Upper lobe of left lung (tissue), 6 donors: Measurements from ENCODE around the gene ARHGAP15. TPM values are rescaled to one million over a fixed set of nuclear protein-coding genes. Genes with fewer than 3 reads are reported as not detected.
A peak's percentile ranks its signal among the peaks of the same experiment; 100 is the strongest.

Source experiments
- ATAC-seq, 2 donors: fragments of 200-7000 bp; cut with Tn5 transposase; one replicate each; pipeline ENCODE4 v1.9.1; 2022; ENCODE audit warnings: mild to moderate bottlenecking in 2 of 2, moderate library complexity in 2 of 2; ENCODE audit not compliant: low FRiP score in 2 of 2
- DNase-seq, 2 donors: peaks; one replicate each; pipeline ENCODE4 v3.0.0-alpha.2; 2019 to 2020
- H3K27ac ChIP-seq, 4 donors: fragments of 200-600 bp; sonication (generic); one replicate each; pipeline ENCODE4 v1.5.1; 2016 to 2019
- H3K27me3 ChIP-seq, 4 donors: fragments of 200-600 bp; sonication (generic); one replicate each; pipeline ENCODE4 v1.5.1; 2017 to 2019
- H3K36me3 ChIP-seq, 4 donors: fragments of 200-600 bp; sonication (generic); one replicate each; pipeline ENCODE4 v1.5.1; 2016 to 2019
- H3K4me1 ChIP-seq, 4 donors: fragments of 200-600 bp; sonication (generic); one replicate each; pipeline ENCODE4 v1.5.1; 2018 to 2019
- H3K4me3 ChIP-seq, 4 donors: fragments of 200-600 bp; sonication (generic); one replicate each; pipeline ENCODE4 v1.5.1; 2017 to 2019; ENCODE audit warnings: mild to moderate bottlenecking in 2 of 4, moderate library complexity in 1 of 4
- H3K9me3 ChIP-seq, 4 donors: fragments of 200-600 bp; sonication (generic); one replicate each; pipeline ENCODE4 v1.5.1; 2018 to 2019
- CTCF ChIP-seq, 6 experiments: fragments of 450-650 bp in 4 of 6; fragments of 200-600 bp in 2 of 6; sonication (generic) in 2 of 6; IDR thresholded peaks; one replicate each; pipeline ENCODE4 v1.5.1; 2016 to 2019; ENCODE audit warnings: antibody characterized with exemption in 6 of 6
- EP300 ChIP-seq, 4 donors: sonication (generic); formaldehyde crosslinking; IDR thresholded peaks; one replicate each; pipeline ENCODE4 v1.5.1; 2017; ENCODE audit warnings: antibody characterized with exemption in 4 of 4, control low read depth in 2 of 4
- POLR2A ChIP-seq, 4 donors: fragments of 450-650 bp; IDR thresholded peaks; one replicate each; pipeline ENCODE4 v1.5.1; 2016 to 2017; ENCODE audit warnings: antibody characterized with exemption in 4 of 4, mild to moderate bottlenecking in 2 of 4
- POLR2AphosphoS5 ChIP-seq, 2 donors: sonication (generic); formaldehyde crosslinking; IDR thresholded peaks; one replicate each; pipeline ENCODE4 v1.5.1; 2017; ENCODE audit warnings: antibody characterized with exemption in 2 of 2
- WGBS, 2 donors: methylation state at CpG; one replicate each; pipeline ENCODE4 v1.1.5; 2017 to 2018; 5-methylcytosine and 5-hydroxymethylcytosine counted together
- total RNA-seq, 6 donors: library from RNA; depleted of rRNA in 4 of 6; stranded (reverse); fragments of >200 nt in 4 of 6; gene quantifications; one replicate each; pipeline versions ENCODE4 v1.1.0 to v1.2.1, GENCODE V29; 2016 to 2021
- donor health status: DM: no; HTN: no; CAD: no; lungs with moderate emphysema.
- donor health status: DM: no; HTN: yes; CAD: no; lungs with severe emphysema.

ARHGAP15 gene
- 10 to 100 TPM; 11.9 to 57.6 (median 17.5) TPM for total RNA-seq

GRCh38 chr2:143128681-143129580 is at the start of gene ARHGAP15:
TSS of gene ARHGAP15 (plus strand) at chr2:143129419.
- ATAC-seq (peak; percentile 72 to 82), DNase-seq (peak in 1 of 2 donors; percentile 56)
- WGBS, 2 donors = 57 to 59% methylated on average over 13 of the region's 13 CpGs
- peak within 1 kb of the TSS in 2 of 4 donors; percentile 0 to 31 for H3K4me3 ChIP-seq
- H3K27me3 ChIP-seq = no peaks in the 10 kb centered on the region
- H3K9me3 ChIP-seq = no peaks in the 10 kb centered on the region
- H3K36me3 ChIP-seq = no peaks in the 10 kb centered on the region
- peaks cover 0 to 3% (median 0%) of the 10 kb centered on the region in 4 donors for H3K4me1 ChIP-seq
- peak within 1 kb of the TSS; percentile 31 to 84 (median 73) for H3K27ac ChIP-seq
- TF ChIP-seq POLR2A (IDR thresholded peaks at IDR 0.05) = peak in 2 of 4 donors; percentile 17 to 52
- no peak for TF ChIP-seq EP300 (IDR thresholded peaks at IDR 0.05)
- no peak for TF ChIP-seq POLR2AphosphoS5 (IDR thresholded peaks at IDR 0.05)

GRCh38 chr2:143081616-143082015 is 47.6 kb upstream of the ARHGAP15 start:
- no peaks in the 10 kb centered on the region for H3K4me1 ChIP-seq
- H3K27me3 ChIP-seq = no peaks in the 10 kb centered on the region
- ATAC-seq (no peak), DNase-seq (no peak)
- H3K9me3 ChIP-seq = no peaks in the 10 kb centered on the region
- 92 to 96% methylated on average over 1 of the region's 1 CpG for WGBS, 2 donors
- TF ChIP-seq EP300 (IDR thresholded peaks at IDR 0.05) (no peak), POLR2AphosphoS5 (IDR thresholded peaks at IDR 0.05) (no peak), CTCF (IDR thresholded peaks at IDR 0.05) (no peak), POLR2A (IDR thresholded peaks at IDR 0.05) (no peak)
- H3K27ac ChIP-seq = no peak overlapping the region
- H3K36me3 ChIP-seq = no peaks in the 10 kb centered on the region
- H3K4me3 ChIP-seq = no peak overlapping the region

- TF ChIP-seq CTCF (IDR thresholded peaks at IDR 0.05) (no peak), POLR2AphosphoS5 (IDR thresholded peaks at IDR 0.05) (no peak), EP300 (IDR thresholded peaks at IDR 0.05) (no peak), POLR2A (IDR thresholded peaks at IDR 0.05) (no peak)
- no peaks in the 10 kb centered on the region for H3K9me3 ChIP-seq
- H3K4me1 ChIP-seq = no peaks in the 10 kb centered on the region
- H3K27ac ChIP-seq = peak overlapping the region in 1 of 4 donors; percentile 69
- H3K36me3 ChIP-seq = no peaks in the 10 kb centered on the region
- peak in 1 of 2 donors; percentile 67 for ATAC-seq
- WGBS, 2 donors = 20 to 38% methylated on average over 2 of the region's 2 CpGs
- H3K4me3 ChIP-seq = no peak overlapping the region
- H3K27me3 ChIP-seq = no peaks in the 10 kb centered on the region
- DNase-seq = no peak
Observed at GRCh38 chr2:143083636-143084035, 45.6 kb upstream of the ARHGAP15 start.

- TF ChIP-seq POLR2AphosphoS5 (IDR thresholded peaks at IDR 0.05) (no peak), EP300 (IDR thresholded peaks at IDR 0.05) (no peak), CTCF (IDR thresholded peaks at IDR 0.05) (no peak), POLR2A (IDR thresholded peaks at IDR 0.05) (no peak)
- peak overlapping the region in 1 of 4 donors; percentile 69 for H3K27ac ChIP-seq
- H3K27me3 ChIP-seq = no peaks in the 10 kb centered on the region
- no peaks in the 10 kb centered on the region for H3K9me3 ChIP-seq
- H3K36me3 ChIP-seq = no peaks in the 10 kb centered on the region
- DNase-seq (no peak), ATAC-seq (no peak)
- 68 to 73% methylated on average over 2 of the region's 2 CpGs for WGBS, 2 donors
- no peak overlapping the region for H3K4me3 ChIP-seq
- no peaks in the 10 kb centered on the region for H3K4me1 ChIP-seq
Observed at GRCh38 chr2:143084462-143084861, 44.8 kb upstream of the ARHGAP15 start.

- ATAC-seq (no peak), DNase-seq (no peak)
- no peak for TF ChIP-seq POLR2A (IDR thresholded peaks at IDR 0.05)
- no peak for TF ChIP-seq CTCF (IDR thresholded peaks at IDR 0.05)
- no peak for TF ChIP-seq EP300 (IDR thresholded peaks at IDR 0.05)
- TF ChIP-seq POLR2AphosphoS5 (IDR thresholded peaks at IDR 0.05) = no peak
- H3K27me3 ChIP-seq = no peaks in the 10 kb centered on the region
- no peak overlapping the region for H3K4me3 ChIP-seq
- no peaks in the 10 kb centered on the region for H3K4me1 ChIP-seq
- H3K9me3 ChIP-seq = no peaks in the 10 kb centered on the region
- H3K27ac ChIP-seq = no peak overlapping the region
- 62 to 64% methylated on average over 1 of the region's 1 CpG for WGBS, 2 donors
- H3K36me3 ChIP-seq = no peaks in the 10 kb centered on the region
Observed at GRCh38 chr2:143085125-143085784, 44.0 kb upstream of the ARHGAP15 start.
